Suprapubic skin (tissue), 3 donors: ENCODE data around the gene HHAT.

Experiments used
- EP300 ChIP-seq: sonication (generic); formaldehyde crosslinking; IDR thresholded peaks from one replicate; pipeline ENCODE4 v1.6.1; 2017; ENCODE audit warnings: antibody characterized with exemption
- POLR2A ChIP-seq, 2 donors: fragments of 450-650 bp; IDR thresholded peaks; one replicate each; pipeline ENCODE4 v1.6.1; 2017; ENCODE audit warnings: antibody characterized with exemption in 2 of 2, mild to moderate bottlenecking in 2 of 2, moderate library complexity in 2 of 2
- TF ChIP-seq, protein P1 (sequence below), 2 donors: fragments of 200-600 bp in 1 of 2; fragments of 450-650 bp in 1 of 2; sonication (generic) in 1 of 2; IDR thresholded peaks; one replicate each; pipeline ENCODE4 v1.5.1; 2016 to 2019; ENCODE audit warnings: antibody characterized with exemption in 2 of 2, mild to moderate bottlenecking in 1 of 2, moderate library complexity in 1 of 2

DNA sequence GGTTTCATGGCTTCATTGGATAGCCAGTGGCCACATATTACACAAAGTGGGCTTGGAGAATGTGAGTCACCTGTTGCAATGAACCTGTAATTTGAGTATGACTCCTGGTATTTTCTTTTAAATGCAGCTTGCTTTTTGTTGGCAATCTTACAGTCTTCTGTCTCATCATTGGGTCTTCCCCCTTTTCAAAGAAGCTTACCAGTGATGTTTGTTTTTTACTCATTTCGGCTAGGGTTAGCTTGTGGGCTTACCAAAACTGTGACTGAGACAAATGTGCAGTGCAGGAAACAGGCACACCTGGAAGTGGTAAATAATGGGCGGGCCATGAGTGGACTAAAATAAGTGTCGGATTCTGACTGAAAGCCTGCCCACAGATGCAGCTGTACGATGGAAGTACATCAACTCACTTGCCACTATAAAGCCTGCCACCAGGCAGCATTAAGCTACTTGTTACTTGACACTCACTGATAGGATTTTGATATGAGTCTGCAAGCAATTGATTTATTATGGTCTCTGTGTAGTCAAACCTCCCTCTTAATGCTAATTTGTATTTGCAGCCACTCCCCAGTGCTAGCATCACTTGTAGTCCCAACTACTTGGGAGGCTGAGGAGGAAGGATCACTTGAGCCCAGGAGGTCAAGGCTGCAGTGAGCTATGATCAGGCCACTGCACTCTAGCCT is 4.2 kb downstream of the HHAT start:
- TF ChIP-seq, protein P1, sequence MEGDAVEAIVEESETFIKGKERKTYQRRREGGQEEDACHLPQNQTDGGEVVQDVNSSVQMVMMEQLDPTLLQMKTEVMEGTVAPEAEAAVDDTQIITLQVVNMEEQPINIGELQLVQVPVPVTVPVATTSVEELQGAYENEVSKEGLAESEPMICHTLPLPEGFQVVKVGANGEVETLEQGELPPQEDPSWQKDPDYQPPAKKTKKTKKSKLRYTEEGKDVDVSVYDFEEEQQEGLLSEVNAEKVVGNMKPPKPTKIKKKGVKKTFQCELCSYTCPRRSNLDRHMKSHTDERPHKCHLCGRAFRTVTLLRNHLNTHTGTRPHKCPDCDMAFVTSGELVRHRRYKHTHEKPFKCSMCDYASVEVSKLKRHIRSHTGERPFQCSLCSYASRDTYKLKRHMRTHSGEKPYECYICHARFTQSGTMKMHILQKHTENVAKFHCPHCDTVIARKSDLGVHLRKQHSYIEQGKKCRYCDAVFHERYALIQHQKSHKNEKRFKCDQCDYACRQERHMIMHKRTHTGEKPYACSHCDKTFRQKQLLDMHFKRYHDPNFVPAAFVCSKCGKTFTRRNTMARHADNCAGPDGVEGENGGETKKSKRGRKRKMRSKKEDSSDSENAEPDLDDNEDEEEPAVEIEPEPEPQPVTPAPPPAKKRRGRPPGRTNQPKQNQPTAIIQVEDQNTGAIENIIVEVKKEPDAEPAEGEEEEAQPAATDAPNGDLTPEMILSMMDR (IDR thresholded peaks at IDR 0.05), result no peak
- no peak for TF ChIP-seq EP300
- no peak for TF ChIP-seq POLR2A (IDR thresholded peaks at IDR 0.05)
